Stimulated activated CD8-positive, alpha-beta memory T cell treated with anti-CD3 and anti-CD28 coated beads, Interleukin-4, amount 100 ng/mL, for 1 hour (primary cell): ENCODE measurements around the gene CPSF7.
"Not testable (repeated sequence)": the region's sequence is repeated elsewhere in the genome, so short reads cannot be mapped to it uniquely, and the experiment has no call there.

ENCODE experiments used
- DNase-seq, 2 donors: peaks; one replicate each; pipeline ENCODE4 v3.0.0-alpha.2; 2020; ENCODE audit warnings: low read depth in 2 of 2, low spot score in 1 of 2

The CPSF7 gene

DNA sequence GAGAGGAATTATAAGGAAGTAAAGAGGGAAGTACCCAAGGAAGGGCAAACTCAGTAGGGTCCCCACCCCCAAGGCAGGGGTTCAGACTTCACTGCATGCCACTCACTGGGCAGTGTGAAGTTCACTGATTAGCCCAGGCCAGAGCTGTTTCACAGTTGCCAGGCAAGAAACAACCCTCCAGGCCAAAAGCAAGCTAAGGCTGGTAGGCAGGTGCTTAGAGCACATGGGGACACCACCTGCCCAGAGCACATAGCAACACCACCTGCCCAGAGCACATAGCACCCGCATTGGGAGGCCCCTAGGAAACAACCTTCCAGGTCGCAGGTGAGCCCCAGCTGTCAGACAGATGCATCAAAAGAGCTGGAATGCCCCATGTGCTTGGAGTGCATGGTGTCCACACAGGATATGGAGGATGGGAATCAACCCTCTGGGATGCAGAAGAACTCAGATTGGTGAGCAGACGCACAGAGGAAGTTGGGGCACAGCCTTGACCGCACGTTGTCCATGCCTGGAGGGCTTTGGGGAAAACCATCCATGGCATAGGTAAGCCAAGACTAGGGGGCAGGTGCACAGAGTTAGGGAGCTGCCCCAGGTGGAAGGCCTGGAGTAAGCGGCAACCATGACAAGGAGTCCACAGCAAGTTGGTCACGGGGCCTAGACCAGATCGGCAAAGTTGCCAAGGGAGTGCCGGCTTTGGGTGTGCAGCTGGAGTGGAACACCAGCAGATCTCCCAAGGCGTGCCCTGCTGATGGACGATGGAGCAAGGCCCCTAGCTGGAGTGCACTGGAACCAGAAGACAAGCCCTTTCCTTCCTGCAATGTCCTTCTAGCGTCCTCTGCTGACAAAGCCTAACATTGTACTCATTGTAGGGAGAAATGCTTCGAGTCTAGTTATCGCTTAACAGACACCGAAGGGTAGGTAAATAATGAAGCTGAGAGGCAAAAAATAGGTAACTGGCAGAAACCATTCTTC is 45.2 kb downstream of the CPSF7 start:
- no peak for DNase-seq

DNA sequence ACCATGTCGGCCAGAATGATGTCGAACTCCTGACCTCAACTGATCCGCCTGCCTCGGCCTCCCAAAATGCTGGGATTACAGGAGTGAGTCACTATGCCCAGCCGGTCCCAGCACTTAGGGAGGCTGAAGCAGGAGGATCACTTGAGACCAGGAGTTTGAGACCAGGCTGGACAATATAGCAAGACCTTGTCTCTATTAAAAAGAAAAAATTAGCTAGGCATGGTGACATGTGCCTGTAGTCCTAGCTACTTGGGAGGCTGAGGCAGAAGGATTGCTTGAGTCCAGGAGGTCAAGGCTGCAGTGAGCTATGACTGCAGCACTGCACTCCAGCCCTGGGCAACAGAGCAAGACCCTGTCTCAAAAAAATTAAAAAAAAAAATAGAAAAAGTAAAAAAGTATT is 45.9 kb downstream of the CPSF7 start:
- DNase-seq = not testable (repeated sequence)

DNA sequence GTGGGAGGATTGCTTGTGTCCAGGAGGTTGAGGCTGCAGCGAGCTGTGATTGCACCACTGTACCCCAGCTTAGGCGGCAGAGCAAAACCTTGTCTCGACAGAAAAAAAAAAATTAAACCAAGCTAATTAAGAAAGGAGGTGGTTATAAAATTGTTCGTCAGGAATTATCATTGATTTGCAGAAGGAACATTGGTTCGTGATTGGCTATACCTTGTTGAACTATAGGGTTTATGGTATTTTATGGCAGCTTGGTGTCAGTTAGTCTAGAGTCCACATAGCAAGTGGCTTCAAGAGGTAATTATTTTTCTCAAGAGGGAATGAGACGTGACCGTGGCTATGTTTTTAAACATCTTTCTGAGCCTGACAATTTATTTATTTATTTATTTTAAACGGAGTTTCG is 48.9 kb downstream of the CPSF7 start:
- DNase-seq = no peak

- DNase-seq = no peak
Measured at GRCh38 chr11:61378713-61379313, 51.0 kb downstream of the CPSF7 start.

DNA sequence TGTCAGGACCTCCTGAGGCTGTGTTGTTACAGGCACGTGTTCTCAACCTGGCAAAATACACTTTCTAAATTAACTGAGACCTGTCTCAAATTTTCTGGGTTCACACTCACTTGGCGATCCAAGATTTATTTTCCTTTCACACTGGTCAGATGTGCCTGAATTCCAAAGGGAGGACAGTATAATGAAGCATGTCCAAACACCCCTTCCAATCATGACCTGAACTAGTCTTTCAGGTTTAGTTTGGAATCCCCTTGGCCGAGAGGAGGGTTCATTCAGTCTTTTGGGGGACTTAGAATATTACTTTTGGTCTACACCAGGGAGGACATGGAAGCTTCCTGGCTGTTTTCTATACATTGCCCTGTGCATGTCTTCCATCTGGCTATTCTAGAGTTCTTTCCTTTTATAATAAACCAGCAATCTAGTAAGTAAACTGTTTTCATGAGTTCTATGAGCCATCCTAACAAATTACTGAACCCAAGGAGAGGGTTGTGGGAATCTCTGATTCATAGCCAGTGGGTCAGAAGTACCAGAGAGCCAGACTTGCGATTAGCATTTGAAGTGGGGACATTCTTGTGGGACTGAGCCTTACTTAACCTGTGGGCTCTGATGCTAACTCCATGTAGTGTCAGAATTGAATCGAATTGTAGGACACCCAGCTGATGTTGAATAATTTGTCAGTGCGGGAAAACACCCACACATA is 52.2 kb downstream of the CPSF7 start:
- DNase-seq = no peak

DNA sequence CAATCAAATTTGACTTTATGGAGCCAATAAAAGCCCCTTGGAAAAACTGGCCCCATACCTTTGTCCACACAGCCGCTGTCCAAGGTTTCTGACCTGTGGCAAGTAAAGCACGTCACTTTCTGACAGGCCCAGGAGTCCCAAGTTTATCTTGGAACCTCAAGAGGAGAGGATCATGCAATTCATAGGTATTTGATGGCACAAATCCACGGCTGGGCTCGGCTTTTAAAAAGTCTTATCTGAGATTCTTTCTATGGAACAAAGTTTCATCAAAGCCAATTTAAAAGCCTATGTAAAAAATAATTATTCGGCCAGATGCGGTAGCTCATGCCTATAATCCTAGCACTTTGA is 54.0 kb downstream of the CPSF7 start:
- DNase-seq = no peak

- DNase-seq = no peak
Measured at GRCh38 chr11:61372659-61373420, 56.9 kb downstream of the CPSF7 start.

- no peak for DNase-seq
Measured at GRCh38 chr11:61370349-61371005, 59.3 kb downstream of the CPSF7 start.

DNA sequence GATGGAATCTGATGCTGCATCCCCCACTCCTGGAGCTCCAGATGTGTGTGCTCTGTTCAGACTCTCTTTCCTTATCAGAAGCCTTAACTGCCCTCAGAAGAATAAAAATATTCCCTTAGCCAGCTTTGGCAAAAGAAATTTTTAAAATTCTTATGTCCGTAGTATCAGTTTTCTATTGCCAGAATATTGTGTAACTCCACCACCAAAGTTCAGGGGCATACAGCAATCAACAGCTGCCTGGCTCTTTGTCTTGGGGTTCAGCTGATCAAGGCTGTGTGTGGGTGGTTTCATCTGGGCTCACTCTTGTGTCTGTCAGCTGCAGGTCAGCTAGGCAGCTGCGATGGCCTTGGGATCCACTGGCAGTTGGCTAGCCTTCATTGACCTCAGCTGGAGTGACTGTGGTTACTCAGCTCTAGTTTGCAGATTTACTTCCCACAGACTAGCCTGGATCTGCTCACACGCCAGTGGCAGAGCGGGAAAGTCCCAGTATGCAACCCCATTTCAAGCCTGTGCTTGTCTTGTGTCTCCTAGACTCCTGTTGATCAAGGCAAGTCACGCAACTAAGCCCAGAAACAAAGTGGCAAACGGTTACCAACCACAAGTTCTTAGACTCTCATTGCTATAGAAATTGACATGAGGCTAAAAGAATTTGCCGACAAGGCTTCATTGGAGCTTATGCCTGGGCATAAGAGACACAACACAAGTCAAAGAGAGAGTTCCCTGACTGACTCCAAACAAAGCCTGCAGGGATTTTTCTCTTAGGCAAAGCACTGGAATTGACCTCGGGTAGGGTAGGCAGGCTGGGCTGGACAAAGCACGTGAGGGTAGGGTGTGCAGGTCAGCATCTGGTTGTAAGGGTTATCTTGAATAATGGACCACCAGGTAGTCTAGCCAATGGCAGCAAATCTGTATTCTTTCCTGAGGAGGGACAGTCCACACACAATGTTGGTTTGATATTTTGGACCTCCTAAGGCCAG is 60.1 kb downstream of the CPSF7 start:
- no peak for DNase-seq

DNA sequence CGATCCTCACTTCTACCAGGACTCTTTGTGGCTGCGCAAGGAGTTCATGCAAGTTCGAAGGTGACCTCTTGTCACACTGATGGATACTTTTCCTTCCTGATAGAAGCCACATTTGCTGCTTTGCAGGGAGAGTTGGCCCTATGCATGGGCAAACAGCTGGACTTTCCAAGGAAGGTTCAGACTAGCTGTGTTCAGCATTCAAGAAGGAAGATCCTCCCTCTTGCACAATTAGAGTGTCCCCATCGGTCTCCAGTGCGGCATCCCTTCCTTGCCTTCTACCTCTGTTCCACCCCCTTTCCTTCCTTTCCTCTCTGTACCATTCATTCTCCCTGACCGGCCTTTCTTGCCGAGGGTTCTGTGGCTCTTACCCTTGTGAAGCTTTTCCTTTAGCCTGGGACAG is 61.1 kb downstream of the CPSF7 start:
- no peak for DNase-seq

DNA sequence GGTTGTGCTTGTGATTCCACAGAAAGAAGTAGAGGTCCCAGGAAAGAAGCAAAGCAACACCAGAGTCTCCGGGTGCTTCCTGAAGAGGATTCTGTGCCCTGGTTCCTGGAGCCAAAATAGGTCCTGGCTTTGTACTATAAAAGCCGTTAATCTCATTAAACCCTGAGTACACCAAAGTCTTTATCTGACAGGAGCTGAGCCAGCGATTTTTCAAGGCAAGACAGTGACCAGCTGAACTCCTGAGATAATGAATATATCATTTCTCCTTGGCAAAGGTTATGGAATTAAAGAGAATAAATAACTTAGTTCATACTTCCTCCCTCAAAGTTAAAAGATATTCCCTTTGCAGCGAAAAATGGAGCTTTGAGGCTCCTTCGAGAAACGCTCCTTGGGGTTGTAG is 62.4 kb downstream of the CPSF7 start:
- no peak for DNase-seq

- no peak for DNase-seq
Measured at GRCh38 chr11:61364012-61364675, 65.6 kb downstream of the CPSF7 start.

DNA sequence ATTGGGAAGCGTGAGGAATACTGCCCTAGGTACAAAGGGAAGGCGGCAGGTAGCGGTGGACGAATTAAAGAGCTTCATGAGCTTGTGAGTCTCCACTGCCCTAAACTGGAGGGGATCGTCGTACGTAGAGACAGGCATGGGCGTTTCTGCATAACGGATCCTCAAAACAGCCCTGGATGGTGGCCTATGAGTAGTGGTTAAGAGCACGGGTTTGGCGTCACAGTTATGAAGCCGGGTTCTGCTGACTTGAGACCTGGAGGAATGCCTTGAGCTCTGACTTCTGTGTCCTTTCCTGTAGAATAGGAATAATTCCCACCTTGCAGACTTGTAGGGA is 67.3 kb downstream of the CPSF7 start:
- DNase-seq = no peak

- peak; percentile 72 to 76 for DNase-seq
Measured at GRCh38 chr11:61361741-61362541, 67.8 kb downstream of the CPSF7 start, which contains the start of the genes CYB561A3 and TMEM138. CYB561A3 (minus strand) TSS chr11:61361882; CDS start chr11:61356713, 5,169 bp downstream. TMEM138 (plus strand) TSS chr11:61362374; CDS start chr11:61364391, 2,017 bp downstream.

GRCh38 chr11:61361237-61361740 is 68.5 kb downstream of the CPSF7 start:
- DNase-seq = peak in 1 of 2 donors; percentile 0

DNA sequence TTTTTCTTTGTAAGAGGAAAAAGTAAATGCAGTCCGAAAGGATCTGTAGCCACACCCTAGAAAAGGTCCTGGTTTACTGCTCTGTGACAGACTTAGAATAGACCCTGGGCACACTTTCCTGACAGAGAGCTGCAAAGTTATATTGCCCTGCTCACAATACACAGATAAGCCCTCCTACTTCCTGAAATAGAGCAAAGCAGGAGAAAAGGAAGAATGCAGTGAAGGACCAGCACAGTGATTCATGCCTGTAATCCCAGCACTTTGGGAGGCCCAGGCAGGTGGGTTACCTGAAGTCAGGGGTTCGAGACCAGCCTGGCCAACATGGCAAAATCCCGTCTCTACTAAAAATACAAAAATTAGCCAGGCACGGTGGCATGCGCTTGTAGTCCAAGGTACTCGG is 70.3 kb downstream of the CPSF7 start:
- no peak for DNase-seq

GRCh38 chr11:61358566-61358965 is 71.2 kb downstream of the CPSF7 start:
- DNase-seq = no peak

GRCh38 chr11:61357894-61358239 is 71.9 kb downstream of the CPSF7 start:
- DNase-seq = no peak
